Endothelial cell of umbilical vein (primary cell): ENCODE results near the gene GLYATL3. TPM values are rescaled to one million over a fixed set of nuclear protein-coding genes. Genes with fewer than 3 reads are reported as not detected.

Experiments
- BruUV-seq: library from RNA; stranded (reverse); fragments of 400-500 nt; replicated peaks from 2 replicates; lab custom pipeline; 2021; lab: Mats Ljungman, UMichigan
- CTCF ChIA-PET: fragments of 300-600, 350-600 bp; sonication (Branson Sonifier 250); formaldehyde crosslinking; loops from one replicate; lab custom pipeline; 2021; ENCODE audit warnings: antibody characterized with exemption, inconsistent platforms; lab: Charles Lee
- POLR2A ChIA-PET: fragments of 300-600, 350-600 bp; sonication (Branson Sonifier 250); formaldehyde crosslinking; loops from one replicate; lab custom pipeline; 2021; ENCODE audit warnings: antibody characterized with exemption, inconsistent platforms; lab: Charles Lee
- DNase-seq: peaks from one replicate; pipeline ENCODE4 v3.0.0-alpha.2; 2011; ENCODE audit warnings: low read depth, low spot score
- FAIRE-seq: peaks from 2 replicates; lab custom pipeline; 2011; peaks lifted over from hg19 to GRCh38; lab: Jason Lieb, UNC
- H2AFZ ChIP-seq: 2 replicates; pipeline ENCODE4 v1.6.0; 2012; ENCODE audit warnings: low read depth, low read length, control low read depth, inconsistent platforms
- H3K27ac ChIP-seq: 2 replicates; pipeline ENCODE4 v1.5.1; 2011; ENCODE audit warnings: low read depth, mild to moderate bottlenecking, control low read depth, low read length, moderate library complexity; ENCODE audit not compliant: insufficient read depth
- H3K27me3 ChIP-seq, 2 experiments: 2 replicates each; pipeline versions ENCODE4 v1.6.0 to v1.6.1; 2011; ENCODE audit warnings: low read length in 2 of 2, mixed read lengths in 1 of 2; ENCODE audit not compliant: control insufficient read depth in 2 of 2, insufficient read depth in 2 of 2
- H3K36me3 ChIP-seq, 2 experiments: 2 replicates in 1 of 2; 3 replicates in 1 of 2; pipeline ENCODE4 v1.5.1; 2011; ENCODE audit warnings: low read length in 2 of 2, mild to moderate bottlenecking in 1 of 2, moderate library complexity in 1 of 2; ENCODE audit not compliant: control insufficient read depth in 2 of 2, insufficient read depth in 2 of 2; ENCODE audit errors: extremely low read depth in 1 of 2
- H3K4me1 ChIP-seq: 3 replicates; pipeline ENCODE4 v1.5.1; 2011; ENCODE audit warnings: mild to moderate bottlenecking, low read length; ENCODE audit not compliant: control insufficient read depth, insufficient read depth; ENCODE audit errors: extremely low read depth
- H3K4me2 ChIP-seq: 2 replicates; pipeline ENCODE4 v1.6.1; 2011; ENCODE audit warnings: low read length, control low read depth, mixed read lengths; ENCODE audit not compliant: insufficient read depth
- H3K4me3 ChIP-seq, 3 experiments: fragments of 200-600 bp in 1 of 3; sonication (generic), shearing (Covaris generic) in 1 of 3; replicated peaks in 1 of 3; 2 replicates each; pipeline ENCODE4 v1.5.1; 2011 to 2016; ENCODE audit warnings: control low read depth in 3 of 3, low read length in 3 of 3, mild to moderate bottlenecking in 2 of 3, inconsistent platforms in 1 of 3, low read depth in 1 of 3, moderate library complexity in 1 of 3; ENCODE audit not compliant: insufficient read depth in 1 of 3
- H3K79me2 ChIP-seq: 2 replicates; pipeline ENCODE4 v1.6.0; 2012; ENCODE audit warnings: low read length, inconsistent platforms; ENCODE audit not compliant: control insufficient read depth, insufficient read depth
- H3K9ac ChIP-seq: replicated peaks from 2 replicates; pipeline ENCODE3; 2011; ENCODE audit warnings: low read length, control low read depth; ENCODE audit not compliant: insufficient read depth; ENCODE audit errors: extremely low read depth
- H3K9me1 ChIP-seq: replicated peaks from 3 replicates; pipeline ENCODE4 v1.6.0; 2011; ENCODE audit warnings: mild to moderate bottlenecking, low read length; ENCODE audit not compliant: control insufficient read depth, insufficient read depth; ENCODE audit errors: extremely low read depth
- H3K9me3 ChIP-seq: replicated peaks from 2 replicates; pipeline ENCODE4 v1.5.1; 2012; ENCODE audit warnings: low read length, inconsistent platforms; ENCODE audit not compliant: control insufficient read depth, insufficient read depth
- H4K20me1 ChIP-seq: replicated peaks from 2 replicates; pipeline ENCODE3; 2011; ENCODE audit warnings: mild to moderate bottlenecking, low read length; ENCODE audit not compliant: control insufficient read depth, insufficient read depth; ENCODE audit errors: extremely low read depth
- CTCF ChIP-seq, 2 donors: IDR thresholded peaks; 1 replicate in 1 of 2; 2 replicates in 1 of 2; pipeline ENCODE4 v1.5.1; 2011; ENCODE audit warnings: low read length in 2 of 2, mild to moderate bottlenecking in 2 of 2, moderate library complexity in 2 of 2, control low read depth in 1 of 2, inconsistent platforms in 1 of 2, low read depth in 1 of 2; ENCODE audit not compliant: insufficient read depth in 1 of 2; ENCODE audit errors: extremely low read depth in 1 of 2
- POLR2AphosphoS5 ChIP-seq: IDR thresholded peaks from 2 replicates; pipeline ENCODE4 v1.6.1; 2012; ENCODE audit warnings: low read depth, mild to moderate bottlenecking, control low read depth, low read length, moderate library complexity; ENCODE audit not compliant: insufficient read depth
- dilution Hi-C: fragments of 300-500 bp; cut with MboI; formaldehyde crosslinking; loops from one replicate; pipeline ENCODE4 v1.15.0; 2019; ENCODE audit warnings: low sequenced_read_pairs; ENCODE audit not compliant: extremely low pct_ligation_motif_present
- intact Hi-C: fragments of 100-400 bp; cut with micrococcal nuclease; formaldehyde crosslinking; loops from one replicate; pipeline ENCODE4 v1.10.0; 2022
- polyA plus RNA-seq, 4 experiments: library from polyadenylated mRNA; depleted of rRNA in 3 of 4; stranded (reverse) in 3 of 4; unstranded in 1 of 4; fragments of >200 nt; gene quantifications; 2 replicates each; pipeline versions ENCODE4 v1.2.1 to v1.2.3, GENCODE V29; 2011 to 2012; ENCODE audit warnings: missing spikeins in 1 of 4
- total RNA-seq: library from RNA; stranded (reverse); gene quantifications from 2 replicates; pipeline ENCODE4 v1.2.3, GENCODE V29; 2021

The GLYATL3 gene
- total and polyA plus RNA-seq, 2 donors (not counting 3 experiments of a cell fraction or from before 2014, with no cell fraction given): not detected

DNA sequence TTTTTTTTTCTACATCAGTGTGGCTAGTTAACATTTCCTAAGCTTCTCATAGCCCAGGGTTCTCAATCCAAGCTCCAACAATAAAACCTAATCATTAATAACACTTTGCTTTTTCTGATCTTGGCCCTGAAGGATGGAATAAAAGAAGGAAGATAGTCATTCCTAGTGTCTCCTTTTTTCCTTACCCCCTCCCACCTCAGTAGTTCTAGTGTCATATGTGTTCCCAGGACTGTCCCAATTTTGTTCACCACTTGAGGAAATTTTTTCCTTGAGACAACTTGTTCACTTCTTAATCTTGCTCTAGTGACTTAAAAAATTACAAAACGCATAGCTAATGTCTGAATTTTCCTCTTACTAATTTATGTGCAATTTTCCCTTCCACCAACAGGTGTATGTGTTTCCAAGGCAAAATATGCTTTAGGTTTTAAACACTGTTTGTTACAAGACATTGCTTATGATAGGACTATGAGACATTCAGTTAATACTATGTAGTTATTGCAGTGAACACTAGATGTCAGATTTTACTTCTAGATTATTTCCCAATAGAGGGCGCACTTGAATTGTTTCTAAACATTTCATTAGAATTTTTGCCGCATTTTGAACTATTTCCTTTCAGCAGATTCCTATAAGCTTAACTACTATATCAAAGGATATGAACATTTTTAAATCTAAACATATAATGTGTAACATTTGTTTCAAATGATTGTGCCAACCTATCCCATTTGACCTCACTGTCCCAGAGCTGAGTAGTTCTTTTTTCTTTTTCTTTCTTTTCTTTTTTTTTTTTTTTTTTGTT, 32.2 kb downstream of the GLYATL3 start:
- dilution Hi-C loops: no loop called here

More for the DNA sequence above, 32.2 kb downstream of the GLYATL3 start:
- Histone ChIP-seq H3K4me1 (peaks cover 3% of the 10 kb centered on the region), H3K36me3 (no peaks in the 10 kb centered on the region), H3K4me2 (peak overlapping the region; percentile 90), H3K9ac (peak overlapping the region; percentile 37), H3K79me2 (no peaks in the 10 kb centered on the region), H3K4me3 (peak overlapping the region in 1 of 3 experiments; percentile 58), H2AFZ (peak overlapping the region; percentile 71), H3K9me1 (no peaks in the 10 kb centered on the region), H4K20me1 (no peaks in the 10 kb centered on the region), H3K27me3 (peaks cover 0 to 4% of the 10 kb centered on the region in 2 experiments), H3K27ac (no peak overlapping the region), H3K9me3 (no peaks in the 10 kb centered on the region)
- peak; percentile 84 for DNase-seq
- intact Hi-C loops: loop anchor here (1.0 kb wide), 6 partner anchors 19 to 317 kb away; partner anchors contain the start of genes CENPQ and MMUT
- CTCF ChIA-PET: interaction anchor here (0.6 to 7.9 kb wide), 36 partner anchors 8 to 1744 kb away, joined by 3 to 341 read pairs (median 6); partner anchors contain the start of gene C6orf141
- POLR2A ChIA-PET: interaction anchor here (0.7 to 1.1 kb wide), 3 partner anchors 14 to 34 kb away, joined by 3 to 7 read pairs (median 3); no protein-coding TSS in a partner anchor
- no TSS peak for BruUV-seq
- TF ChIP-seq CTCF (IDR thresholded peaks at IDR 0.05; ENCODE audit: extremely low read depth in 1 of 2, insufficient read depth in 1 of 2, low read depth in 1 of 2, low read length in 2 of 2): peak; percentile 66 to 71
- no peak for TF ChIP-seq POLR2AphosphoS5
- FAIRE-seq: peak; percentile 70
